ENCODE results near the gene KLF18.
"Not testable (repeated sequence)": the region's sequence is repeated elsewhere in the genome, so short reads cannot be mapped to it uniquely, and the experiment has no call there.

The KLF18 gene

DNA sequence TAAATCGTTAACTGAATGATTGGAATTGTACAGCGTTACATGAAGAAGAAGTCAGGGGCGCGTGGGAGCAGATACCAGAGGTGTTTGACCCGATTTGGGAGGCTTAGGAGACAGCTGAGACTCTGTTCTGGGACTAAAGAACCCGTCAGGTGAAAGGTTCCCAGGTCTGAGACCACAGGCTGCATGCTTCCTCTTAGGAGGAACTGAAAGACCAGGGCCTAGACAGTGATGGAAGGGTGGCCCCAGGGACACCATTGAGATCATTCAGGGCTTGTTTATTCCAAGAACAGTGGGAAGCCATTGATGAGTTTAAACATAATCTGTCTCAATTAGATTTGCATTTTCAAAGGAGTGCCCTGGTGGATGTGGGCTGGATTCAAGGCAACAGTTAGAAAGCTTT, 21.9 kb downstream of the KLF18 start:
- no peak for DNase-seq

DNA sequence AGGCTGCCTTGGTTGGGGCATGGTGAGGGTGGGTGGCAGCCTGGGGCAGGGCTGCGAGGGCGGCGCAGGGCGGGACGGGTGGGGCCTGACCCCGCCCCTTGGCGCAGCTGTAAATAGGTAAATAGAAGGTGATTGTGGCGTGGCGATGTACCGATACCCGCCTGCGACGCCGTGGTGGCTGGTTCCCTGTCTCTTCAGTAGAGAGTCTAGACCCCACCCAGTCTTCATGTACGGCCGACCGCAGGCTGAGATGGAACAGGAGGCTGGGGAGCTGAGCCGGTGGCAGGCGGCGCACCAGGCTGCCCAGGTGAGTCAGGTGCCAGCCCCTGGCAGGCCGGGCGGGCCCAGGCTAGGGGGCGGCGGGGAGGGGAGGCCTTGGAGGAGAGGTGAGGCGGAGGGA, 22.7 kb downstream of the KLF18 start, which contains the start of gene KLF17:
Gene KLF17, plus strand, starts transcription at position 140 of the 400 bp plus-strand sequence. Its CDS starts 87 bp downstream, at position 227.
- DNase-seq: no peak

DNA sequence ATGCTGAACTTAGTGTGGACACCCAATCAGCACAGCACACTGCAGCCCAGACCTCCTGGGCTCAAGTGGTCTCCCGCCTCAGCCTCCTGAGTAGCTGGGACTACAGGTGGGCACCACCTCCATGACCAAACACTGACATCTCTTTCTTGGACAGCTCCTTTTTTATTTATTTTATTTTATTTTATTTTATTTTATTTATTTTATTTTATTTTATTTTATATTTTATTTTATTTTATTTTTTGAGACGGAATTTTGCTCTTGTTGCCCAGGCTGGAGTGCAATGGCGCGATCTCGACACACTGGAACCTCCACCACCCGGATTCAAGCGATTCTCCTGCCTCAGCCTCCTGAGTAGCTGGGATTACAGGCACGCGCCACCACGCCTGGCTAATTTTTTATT, 24.2 kb downstream of the KLF18 start:
- DNase-seq: not testable (repeated sequence)

DNA sequence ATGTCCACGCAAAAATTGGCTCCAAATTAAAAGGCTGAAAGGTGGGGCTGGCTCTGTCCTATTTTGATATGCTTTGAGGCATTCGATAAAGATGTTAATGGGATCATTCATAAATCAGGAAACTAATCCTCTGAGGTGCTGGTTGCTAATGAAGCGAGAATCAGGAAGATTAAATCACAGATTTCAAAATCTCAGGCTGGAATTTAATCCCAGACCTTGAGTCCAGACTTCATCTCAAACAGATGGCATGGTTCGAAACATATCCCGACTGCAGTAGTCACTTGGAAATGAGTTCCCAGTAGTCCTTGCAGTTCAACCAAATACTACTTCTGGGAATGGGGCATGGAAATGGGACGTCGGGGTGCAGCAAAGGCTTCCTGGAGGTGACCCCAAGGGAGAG, 27.3 kb downstream of the KLF18 start:
- DNase-seq: no peak

DNA sequence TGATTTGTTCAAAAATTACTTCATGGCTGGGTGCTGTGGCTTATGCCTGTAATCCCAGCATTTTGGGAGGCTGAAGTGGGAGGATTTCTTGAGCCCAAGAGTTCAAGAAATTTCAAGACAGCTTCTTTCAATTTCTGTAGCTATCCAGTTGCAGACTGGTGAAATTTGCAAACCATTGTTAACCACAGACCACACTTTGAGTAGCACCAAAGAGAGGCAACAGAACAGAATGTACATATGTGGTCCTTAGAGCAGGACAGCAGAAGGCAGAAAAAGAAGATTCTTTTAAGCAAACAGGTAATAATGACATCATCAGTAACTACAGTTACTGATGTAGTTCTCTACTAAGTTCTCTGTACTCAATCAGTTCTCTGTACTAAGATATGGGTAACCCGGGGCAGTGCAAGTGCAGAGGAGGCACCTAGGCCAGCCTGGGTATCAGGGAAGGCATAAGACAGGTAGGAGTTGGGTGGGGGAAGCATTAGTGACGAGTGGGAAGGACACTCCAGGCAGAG, 28.3 kb downstream of the KLF18 start:
- no peak for DNase-seq

DNA sequence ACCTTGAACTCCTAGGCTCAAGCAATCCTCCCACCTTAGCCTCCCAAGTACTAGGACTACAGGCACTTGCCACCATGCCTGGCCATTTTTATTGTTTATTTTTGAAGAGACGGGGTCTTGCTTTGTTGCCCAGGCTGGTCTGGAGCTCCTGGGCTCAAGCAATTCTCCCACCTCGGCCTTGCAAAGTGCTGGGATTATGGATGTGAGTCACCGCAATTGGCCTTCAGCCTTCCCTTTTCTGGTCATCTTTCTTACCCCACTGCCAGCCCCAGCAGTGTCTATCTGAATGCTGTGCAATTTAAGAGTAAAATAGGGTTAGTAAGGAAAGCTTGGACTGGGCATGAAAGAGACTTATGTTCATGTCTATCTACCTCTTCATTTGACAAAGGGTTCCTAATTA, 28.9 kb downstream of the KLF18 start:
- DNase-seq: no peak

DNA sequence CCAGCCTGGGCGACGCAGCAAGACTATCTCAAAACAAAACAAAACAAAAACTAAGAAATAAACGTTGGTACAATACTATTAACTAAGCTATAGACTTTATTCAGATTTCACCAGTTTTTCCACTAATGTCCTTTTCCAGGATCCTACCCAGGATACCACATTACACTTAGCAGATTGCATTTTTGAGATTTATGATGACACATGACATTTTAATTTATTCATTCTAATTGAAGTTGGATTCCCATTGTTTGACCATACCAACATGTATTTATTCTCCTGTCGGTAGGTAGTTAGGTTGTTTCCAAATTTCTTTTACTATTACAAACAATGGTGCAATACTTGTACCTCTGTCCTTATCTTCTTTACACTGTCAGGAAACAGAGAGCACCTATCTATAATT, 29.6 kb downstream of the KLF18 start:
- DNase-seq: no peak

DNA sequence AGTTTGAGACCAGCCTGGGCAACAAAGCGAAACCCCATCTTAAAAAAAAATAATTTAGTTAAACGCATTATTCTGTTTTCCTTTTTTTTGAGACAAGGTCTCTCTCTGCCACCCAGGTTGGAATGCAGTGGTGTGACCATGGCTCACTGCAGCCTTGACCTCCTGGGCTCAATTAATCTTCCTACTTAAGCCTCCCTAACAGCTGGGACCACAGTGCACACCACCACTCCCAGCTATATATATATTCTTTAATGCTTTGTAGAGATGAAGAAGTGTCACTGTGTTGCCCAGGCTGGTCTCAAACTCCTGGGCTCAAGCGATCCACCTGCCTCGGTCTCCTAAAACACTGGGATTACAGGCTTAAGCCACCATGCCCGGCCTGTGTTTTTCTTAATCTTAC, 30.5 kb downstream of the KLF18 start:
- DNase-seq: no peak

DNA sequence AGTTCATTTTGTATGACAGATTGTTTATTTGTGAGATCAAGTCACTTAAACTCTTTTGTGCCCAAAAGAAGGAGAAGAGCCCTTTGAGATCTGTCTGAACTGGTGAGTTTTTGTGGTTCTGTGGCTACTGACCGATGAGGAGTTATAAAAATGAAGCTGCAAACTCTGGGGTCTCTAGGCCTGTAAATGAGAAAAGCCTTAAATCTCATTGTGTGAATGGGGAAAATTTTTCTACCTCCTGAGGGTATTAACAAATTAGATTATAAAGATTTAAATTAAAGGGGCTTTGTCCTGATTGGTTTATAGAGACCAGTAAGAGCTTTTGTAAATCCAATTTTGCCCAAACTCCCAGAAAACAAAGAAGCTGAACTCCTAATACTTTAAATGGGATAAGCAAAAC, 32.5 kb downstream of the KLF18 start:
- DNase-seq: no peak

DNA sequence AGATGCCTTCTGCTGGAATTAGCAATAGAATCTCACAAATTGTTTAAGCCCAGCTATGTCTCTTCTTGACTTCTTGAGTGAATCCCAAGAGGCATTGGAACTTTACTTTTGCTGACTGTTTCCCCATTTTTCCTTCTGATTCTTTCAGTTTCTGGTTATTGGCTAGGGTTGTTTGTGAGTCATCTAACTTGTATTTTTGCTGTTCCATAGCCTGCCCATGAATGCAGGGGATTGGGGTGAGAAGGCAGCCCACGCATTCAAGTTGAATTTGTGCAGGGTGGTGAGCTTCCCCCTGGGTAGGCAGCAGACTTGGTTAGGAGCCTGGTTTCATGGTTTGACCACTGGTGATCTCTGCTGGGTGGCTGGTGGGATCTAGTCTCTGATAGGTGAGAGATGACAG, 33.2 kb downstream of the KLF18 start:
- DNase-seq: no peak

DNA sequence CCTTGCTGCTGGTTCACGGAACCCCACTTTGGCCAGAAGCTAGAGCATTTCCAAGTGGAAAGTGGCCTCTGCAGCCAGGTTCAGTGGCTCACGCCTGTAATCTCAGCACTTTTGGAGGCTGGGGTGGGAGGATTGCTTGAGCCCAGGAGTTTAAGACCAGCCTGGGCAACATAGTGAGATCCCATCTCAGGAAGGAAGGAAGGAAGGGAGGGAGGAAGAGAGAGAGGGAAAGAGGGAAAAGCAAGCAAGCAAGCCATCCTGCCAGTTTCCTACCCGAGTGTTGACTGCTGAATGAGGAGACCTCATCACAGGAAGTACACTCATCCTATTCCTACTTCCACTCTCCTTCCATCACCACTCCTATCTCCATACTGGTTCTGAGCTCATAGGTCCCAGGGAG, 35.6 kb downstream of the KLF18 start:
- DNase-seq: no peak

DNA sequence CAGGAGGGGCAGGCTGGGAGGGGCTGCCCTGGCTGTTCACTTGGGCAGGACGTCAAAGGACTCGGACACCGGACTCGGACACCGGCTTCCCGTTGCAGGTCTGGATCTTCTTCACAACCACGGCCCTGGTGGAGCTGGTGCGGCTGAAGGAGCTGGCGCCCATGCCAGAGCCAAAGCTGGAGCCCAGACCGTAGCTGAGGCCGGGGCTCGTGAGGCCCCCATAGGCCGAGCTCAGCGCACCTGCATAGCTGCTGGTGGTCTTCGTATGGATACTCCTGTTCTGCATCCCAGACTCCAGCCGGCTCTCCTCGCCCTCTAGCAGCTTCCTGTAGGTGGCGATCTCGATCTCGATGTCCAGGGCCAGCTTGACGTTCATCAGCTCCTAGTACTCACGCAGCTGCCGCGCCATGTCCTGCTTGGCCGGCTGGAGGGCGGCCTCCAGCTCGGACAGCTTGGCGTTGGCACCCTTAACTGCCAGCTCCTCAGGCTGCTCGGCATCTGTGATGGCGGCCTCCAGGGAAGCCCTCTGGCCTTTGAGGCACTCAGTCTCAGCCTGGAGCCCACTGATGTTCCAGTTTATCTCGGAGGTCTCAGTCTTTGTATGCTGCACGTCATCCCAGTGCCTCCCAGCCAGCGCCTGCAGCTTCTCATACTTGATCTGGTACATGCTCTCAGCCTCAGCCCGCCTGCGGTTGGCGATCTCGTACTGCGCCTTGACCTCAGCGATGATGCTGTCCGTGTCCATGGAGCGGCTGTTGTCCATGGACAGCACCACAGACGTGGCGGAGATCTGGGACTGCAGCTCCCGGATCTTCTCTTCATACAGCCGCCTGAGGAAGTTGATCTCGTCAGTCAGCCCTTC, 37.9 kb downstream of the KLF18 start:
- no peak for DNase-seq

DNA sequence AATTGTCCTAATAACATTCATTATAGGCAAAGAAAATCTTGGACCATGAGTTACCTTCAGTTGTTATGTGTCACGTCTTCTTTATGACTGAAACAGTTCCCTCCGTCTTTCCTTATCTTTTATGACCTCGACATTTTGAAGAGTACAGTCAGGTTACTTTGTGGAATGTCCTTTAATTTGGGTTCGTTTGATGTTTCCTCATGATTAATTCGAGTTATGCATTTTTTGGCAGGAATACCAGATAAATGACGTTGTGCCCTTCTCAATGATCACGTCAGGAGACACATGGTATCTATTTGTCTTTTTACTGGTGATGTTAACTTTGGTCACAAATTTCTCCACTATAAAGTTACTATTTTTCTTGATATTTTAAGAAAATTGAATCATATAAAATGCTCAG, 40.1 kb downstream of the KLF18 start:
- DNase-seq: no peak

DNA sequence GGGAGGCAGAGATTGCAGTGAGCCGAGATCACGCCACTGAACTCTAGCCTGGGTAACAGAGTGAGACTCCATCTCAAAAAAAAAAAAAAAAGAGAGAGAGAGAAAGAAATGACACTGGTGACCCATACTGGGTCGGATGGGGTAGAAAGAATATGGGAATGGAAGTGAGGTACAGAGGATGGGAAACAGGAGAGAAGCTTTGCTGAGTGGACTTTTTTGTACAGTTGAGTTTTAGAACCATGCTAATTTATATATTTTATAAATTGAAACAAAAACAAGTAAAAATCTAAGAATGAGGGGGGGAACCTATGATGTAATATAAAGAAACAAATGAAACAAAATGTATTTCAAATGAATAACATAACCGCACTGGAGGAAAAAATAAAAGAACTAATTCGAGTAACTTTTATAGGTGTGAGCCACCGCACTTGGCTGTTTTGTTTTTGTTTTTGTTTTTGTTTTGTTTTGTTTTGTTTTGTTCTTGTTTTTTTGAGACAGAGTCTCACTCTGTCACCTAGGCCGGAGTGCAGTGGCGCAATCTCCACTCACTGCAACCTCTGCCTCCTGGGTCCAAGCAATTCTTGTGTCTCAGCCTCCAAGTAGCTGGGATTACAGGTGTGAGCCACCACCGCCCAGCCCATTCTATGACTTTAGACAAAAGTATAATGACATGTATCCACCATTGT, 41.1 kb downstream of the KLF18 start:
- DNase-seq: no peak

DNA sequence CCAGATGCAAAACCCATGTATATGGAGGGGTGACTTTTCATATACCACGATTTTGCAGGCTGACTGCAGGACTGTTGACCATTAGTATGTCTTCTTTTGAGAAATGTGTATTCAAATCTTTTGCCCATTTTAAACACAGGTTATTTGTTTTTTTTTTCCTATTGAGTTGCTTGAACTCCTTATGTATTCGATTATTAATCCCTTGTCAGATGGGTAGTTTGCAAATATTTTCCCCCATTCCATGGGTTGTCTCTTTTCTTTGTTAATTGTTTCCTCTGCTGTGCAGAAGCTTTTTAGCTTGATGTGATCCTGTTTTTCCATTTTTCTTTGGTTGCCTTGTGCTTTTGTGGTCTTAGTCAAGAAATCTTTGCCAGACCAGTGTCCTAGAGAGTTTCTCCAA, 47.4 kb downstream of the KLF18 start:
- no peak for DNase-seq

DNA sequence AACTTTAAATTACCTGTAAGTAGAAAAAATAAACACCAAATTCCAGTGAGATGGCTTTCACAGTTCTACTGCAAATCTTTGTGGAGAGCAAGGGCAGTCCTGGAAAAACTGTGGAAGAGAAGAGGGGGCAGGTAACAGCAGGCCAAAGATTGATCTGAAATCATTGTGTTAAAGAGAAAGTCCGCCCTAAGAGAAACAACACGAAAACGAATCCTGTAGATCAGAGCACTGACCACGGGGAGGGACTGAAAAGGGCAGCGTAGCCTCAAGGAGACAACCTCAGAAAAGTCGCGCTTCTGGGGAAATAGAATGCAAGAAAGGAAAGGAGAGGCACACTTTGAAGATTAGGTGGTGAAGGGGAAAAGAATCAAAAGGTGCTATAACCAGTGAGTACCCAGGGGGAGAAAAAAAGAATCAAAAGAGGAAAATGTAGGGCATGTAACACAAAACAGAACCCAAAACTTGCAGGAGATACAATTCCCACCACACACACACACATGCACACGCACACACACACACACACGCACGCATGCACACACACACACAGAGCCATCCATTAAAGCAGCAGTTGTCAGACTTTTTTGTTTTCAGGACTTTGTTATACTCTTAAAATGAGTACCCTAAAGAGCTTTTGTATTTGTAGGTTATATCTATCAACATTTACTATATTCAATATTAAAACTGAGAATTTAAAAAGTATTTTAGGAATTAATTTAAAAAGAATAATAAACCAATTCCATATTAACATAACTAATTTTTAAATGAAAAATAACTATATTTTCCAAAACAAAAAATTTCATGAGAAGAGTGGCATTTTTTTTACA, 50.8 kb downstream of the KLF18 start:
- no peak for DNase-seq

DNA sequence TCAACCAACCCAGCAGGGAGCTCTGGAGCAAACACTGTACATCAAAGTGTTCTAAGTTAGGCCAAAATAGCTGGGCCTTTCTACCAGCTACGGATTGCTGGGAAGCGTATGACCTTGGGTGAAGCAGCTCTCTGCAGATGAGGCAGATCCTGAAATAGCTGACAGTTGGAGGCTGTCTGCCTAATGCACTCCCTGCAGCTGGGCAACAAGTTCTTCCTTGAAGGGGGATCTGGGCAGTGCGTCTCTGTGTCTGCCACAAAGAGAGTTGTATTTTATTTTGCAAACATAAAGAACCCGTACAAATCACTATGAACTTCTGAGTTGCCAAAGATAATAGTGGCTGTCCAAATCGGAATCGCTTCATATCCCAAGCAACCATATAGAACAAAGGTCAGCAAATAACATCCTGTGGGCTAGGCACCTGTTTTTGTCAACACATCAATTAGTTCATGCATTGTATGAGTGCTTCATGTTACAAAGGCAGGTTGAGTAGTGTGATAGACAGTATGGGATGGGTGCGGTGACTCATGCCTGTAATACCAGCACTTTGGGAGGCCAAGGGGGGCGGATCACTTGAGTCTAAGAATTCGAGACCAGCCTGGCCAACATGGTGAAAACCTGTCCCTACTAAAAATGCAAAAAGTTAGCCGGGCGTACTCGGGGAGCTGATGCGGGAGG, 51.9 kb downstream of the KLF18 start:
- no peak for DNase-seq

Data from cortex of kidney (tissue), 1 donor.